Lower lobe of right lung (tissue), 2 donors: ENCODE results near the gene EEF2. TPM values are rescaled to one million over a fixed set of nuclear protein-coding genes. Genes with fewer than 3 reads are reported as not detected.
"Not testable (repeated sequence)": the region's sequence is repeated elsewhere in the genome, so short reads cannot be mapped to it uniquely, and the experiment has no call there.

Experiments
- ATAC-seq, 2 donors: fragments of 200-7000 bp; cut with Tn5 transposase; one replicate each; pipeline ENCODE4 v1.9.1; 2020 to 2022; ENCODE audit warnings: mild to moderate bottlenecking in 2 of 2, moderate library complexity in 2 of 2
- DNase-seq: peaks from one replicate; pipeline ENCODE4 v3.0.0-alpha.2; 2020
- H3K27ac ChIP-seq: fragments of 200-600 bp; one replicate; pipeline ENCODE4 v1.8.0; 2022
- H3K27me3 ChIP-seq: fragments of 200-600 bp; one replicate; pipeline ENCODE4 v1.8.0; 2022; ENCODE audit warnings: low read depth
- H3K36me3 ChIP-seq: fragments of 200-600 bp; one replicate; pipeline ENCODE4 v1.8.0; 2022; ENCODE audit warnings: mild to moderate bottlenecking
- H3K4me1 ChIP-seq: fragments of 200-600 bp; one replicate; pipeline ENCODE4 v1.8.0; 2022
- H3K4me3 ChIP-seq: fragments of 200-600 bp; one replicate; pipeline ENCODE4 v1.8.0; 2022; ENCODE audit warnings: mild to moderate bottlenecking
- H3K9me3 ChIP-seq: fragments of 200-600 bp; one replicate; pipeline ENCODE4 v1.8.0; 2022
- CTCF ChIP-seq: fragments of 200-600 bp; IDR thresholded peaks from one replicate; pipeline ENCODE4 v1.8.0; 2022; ENCODE audit warnings: antibody characterized with exemption, mild to moderate bottlenecking
- intact Hi-C: fragments of 100-400 bp; cut with DNase I; formaldehyde crosslinking; loops from one replicate; pipeline ENCODE4 v1.11.0; 2022
- total RNA-seq: library from RNA; stranded (reverse); fragmentation: NEBNext Ultra II Directional; extraction: Animal tissue kit (Norgen Biotek cat#: 25700); gene quantifications from one replicate; pipeline ENCODE4 v1.2.1, GENCODE V29; 2021
- donor health status: DM: no; HTN: yes; CAD: no; lungs with severe emphysema.

The EEF2 gene
- total RNA-seq, 1 donor from 2014 or later, result 1,984 TPM

GRCh38 chr19:3949294-3949693, 36.0 kb downstream of the EEF2 start:
- no peak for TF ChIP-seq CTCF
- ATAC-seq, result no peak
- intact Hi-C loops, result no loop called here
- Histone ChIP-seq H3K27me3 (no peaks in the 10 kb centered on the region), H3K9me3 (no peaks in the 10 kb centered on the region), H3K4me1 (peaks cover 6% of the 10 kb centered on the region), H3K36me3 (no peaks in the 10 kb centered on the region), H3K27ac (no peak overlapping the region), H3K4me3 (no peak overlapping the region)
- no peak for DNase-seq

DNA sequence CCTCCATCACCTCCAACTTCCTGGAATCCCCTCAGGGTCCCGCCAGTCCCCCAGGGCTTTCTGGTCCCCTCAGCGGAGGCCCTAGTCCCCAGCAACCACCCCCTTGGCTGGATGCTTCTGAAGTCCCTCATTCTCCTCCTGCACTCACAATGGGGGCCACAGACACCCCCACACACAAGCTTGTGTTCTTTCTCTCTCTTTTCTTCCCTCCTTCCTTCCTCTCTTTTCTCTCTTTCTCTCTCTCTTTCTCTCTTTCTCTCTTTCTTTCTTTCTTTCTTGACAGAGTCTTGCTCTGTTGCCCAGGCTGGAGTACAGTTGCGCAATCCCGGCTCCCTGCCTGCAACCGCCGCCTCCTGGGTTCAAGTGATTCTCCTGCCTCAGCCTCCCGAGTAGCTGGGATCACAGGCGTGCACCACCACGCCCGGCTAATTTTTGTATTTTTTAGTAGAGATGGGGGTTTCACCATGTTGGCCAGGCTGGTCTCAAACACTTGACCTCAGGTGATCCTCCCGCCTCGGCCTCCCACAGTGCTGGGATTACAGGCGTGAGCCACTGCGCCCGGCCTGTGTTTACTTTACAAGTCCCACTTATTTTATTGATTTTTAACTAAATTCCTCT, 37.8 kb downstream of the EEF2 start:
- H3K27ac ChIP-seq, DNase-seq, H3K36me3 ChIP-seq, intact Hi-C loops, H3K4me3 ChIP-seq, ATAC-seq, H3K9me3 ChIP-seq, H3K27me3 ChIP-seq, H3K4me1 ChIP-seq: not testable (repeated sequence)

DNA sequence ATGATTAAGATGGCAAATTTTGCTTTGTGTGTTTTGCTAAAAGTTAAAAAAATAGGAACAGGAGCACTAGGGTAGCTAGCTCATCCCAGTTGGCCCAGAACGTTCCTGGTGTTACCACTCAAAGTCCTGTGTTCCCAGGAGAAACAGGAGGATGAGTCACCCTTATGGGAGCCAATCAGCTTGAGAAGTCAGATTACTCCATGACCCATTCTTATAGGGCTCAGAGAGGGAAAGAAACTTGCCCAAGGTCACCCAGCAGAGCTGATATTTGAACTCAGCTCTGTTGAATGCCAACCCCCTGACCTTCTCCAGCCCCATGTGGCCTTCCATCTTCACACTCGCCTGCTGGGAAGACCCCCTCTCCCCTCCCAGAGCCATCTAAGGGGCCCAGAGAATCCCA, 39.4 kb downstream of the EEF2 start:
- no peak for ATAC-seq
- no peak for DNase-seq
- Histone ChIP-seq H3K36me3 (no peaks in the 10 kb centered on the region), H3K27ac (no peak overlapping the region), H3K4me3 (no peak overlapping the region), H3K9me3 (no peaks in the 10 kb centered on the region), H3K27me3 (no peaks in the 10 kb centered on the region), H3K4me1 (peaks cover 5% of the 10 kb centered on the region)
- TF ChIP-seq CTCF, result no peak
- intact Hi-C loops, result no loop called here

DNA sequence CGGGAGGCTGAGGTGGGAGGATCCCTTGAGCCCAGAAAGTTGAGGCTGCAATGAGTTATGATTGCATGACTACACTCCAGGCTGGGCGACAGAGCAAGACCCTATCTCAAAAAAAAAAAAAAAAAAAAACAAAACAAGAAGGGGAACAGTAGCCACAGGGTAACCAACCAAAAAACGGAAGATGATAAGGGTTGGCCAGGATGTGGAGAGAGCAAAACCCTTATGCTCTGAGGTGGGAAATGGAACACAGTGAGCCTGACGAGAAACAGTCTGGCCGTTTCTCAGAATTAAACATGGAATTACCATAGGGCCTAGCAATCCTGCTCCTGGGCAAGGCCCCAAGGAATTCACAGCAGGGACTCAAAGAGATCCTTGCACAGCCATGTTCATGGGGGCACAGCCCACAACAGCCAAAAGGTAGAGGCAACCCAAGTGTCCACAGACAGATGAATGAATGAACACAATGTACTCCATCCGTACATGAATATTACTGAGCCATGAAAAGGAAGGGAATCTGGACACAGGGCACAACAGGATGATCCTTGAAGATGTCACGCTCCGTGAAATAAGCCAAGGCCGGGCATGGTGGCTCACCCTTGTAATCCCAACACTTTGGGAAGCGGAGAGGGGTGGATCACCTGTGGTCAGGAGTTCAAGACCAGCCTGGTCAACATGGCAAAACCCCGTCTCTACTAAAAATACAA, 41.1 kb downstream of the EEF2 start:
- no peak for TF ChIP-seq CTCF
- ATAC-seq (no peak), DNase-seq (no peak)
- intact Hi-C loops, result no loop called here
- no peak overlapping the region for H3K4me3 ChIP-seq
- H3K27ac ChIP-seq, result no peak overlapping the region
- no peaks in the 10 kb centered on the region for H3K27me3 ChIP-seq
- H3K36me3 ChIP-seq, result no peaks in the 10 kb centered on the region
- H3K9me3 ChIP-seq, result no peaks in the 10 kb centered on the region
- no peaks in the 10 kb centered on the region for H3K4me1 ChIP-seq

GRCh38 chr19:3942790-3943409, 42.4 kb downstream of the EEF2 start:
- no peaks in the 10 kb centered on the region for H3K4me1 ChIP-seq
- TF ChIP-seq CTCF, result no peak
- intact Hi-C loops, result no loop called here
- no peak overlapping the region for H3K27ac ChIP-seq
- ATAC-seq (no peak), DNase-seq (no peak)
- no peaks in the 10 kb centered on the region for H3K9me3 ChIP-seq
- no peaks in the 10 kb centered on the region for H3K36me3 ChIP-seq
- no peaks in the 10 kb centered on the region for H3K27me3 ChIP-seq
- no peak overlapping the region for H3K4me3 ChIP-seq

GRCh38 chr19:3938300-3938950, 46.8 kb downstream of the EEF2 start:
- H3K4me3 ChIP-seq, H3K4me1 ChIP-seq, H3K9me3 ChIP-seq, DNase-seq, intact Hi-C loops, H3K27ac ChIP-seq, H3K36me3 ChIP-seq, ATAC-seq: not testable (repeated sequence)
- H3K27me3 ChIP-seq, result peaks cover 16% of the 10 kb centered on the region
